SU-DHL-6 (cell line): ENCODE measurements around the gene NAPA.

Experiments
- H2AFZ ChIP-seq: fragments of 200-600 bp; sonication (generic); 2 replicates; pipeline ENCODE4 v1.6.1; 2014; ENCODE audit warnings: low read depth, mild to moderate bottlenecking, moderate library complexity, mixed read lengths, antibody characterized with exemption, low read length; ENCODE audit not compliant: severe bottlenecking
- H3F3A ChIP-seq: fragments of 200-600 bp; shearing (Covaris generic); 2 replicates; pipeline ENCODE4 v1.6.0; 2016; ENCODE audit warnings: antibody characterized with exemption, mild to moderate bottlenecking; ENCODE audit not compliant: insufficient read depth
- H3K27ac ChIP-seq: fragments of 200-600 bp; sonication (generic); 2 replicates; pipeline ENCODE4 v1.5.1; 2016; ENCODE audit warnings: low read depth, mild to moderate bottlenecking, low read length, moderate library complexity, mixed read lengths
- H3K27me3 ChIP-seq: fragments of 200-600 bp; sonication (generic), shearing (Covaris generic); 2 replicates; pipeline ENCODE4 v1.6.0; 2014; ENCODE audit warnings: mild to moderate bottlenecking, low read length
- H3K36me3 ChIP-seq: fragments of 200-600 bp; sonication (generic); 2 replicates; pipeline ENCODE4 v1.6.1; 2014; ENCODE audit warnings: mild to moderate bottlenecking, low read length, mixed read lengths
- H3K4me2 ChIP-seq: fragments of 300-600, 200-600 bp; shearing (Covaris generic), sonication (generic); 2 replicates; pipeline ENCODE4 v1.6.0; 2014; ENCODE audit warnings: low read length, low read depth, mild to moderate bottlenecking; ENCODE audit not compliant: poor library complexity, severe bottlenecking
- H3K4me3 ChIP-seq: fragments of 200-600 bp; sonication (generic); 2 replicates; pipeline ENCODE4 v1.5.1; 2014; ENCODE audit warnings: antibody characterized with exemption, low read length, mild to moderate bottlenecking, mixed read lengths; ENCODE audit not compliant: insufficient read depth, poor library complexity, severe bottlenecking
- H3K79me2 ChIP-seq: fragments of 200-600 bp; sonication (generic); 2 replicates; pipeline ENCODE4 v1.6.1; 2014; ENCODE audit warnings: mild to moderate bottlenecking, low read length, moderate library complexity; ENCODE audit not compliant: insufficient read depth
- H3K9ac ChIP-seq: fragments of 200-600 bp; sonication (generic); 2 replicates; pipeline ENCODE4 v1.7.0; 2014; ENCODE audit warnings: mild to moderate bottlenecking, low read length
- H3K9me2 ChIP-seq: fragments of 200-600 bp; sonication (generic); replicated peaks from 2 replicates; pipeline ENCODE4 v1.6.1; 2014; ENCODE audit warnings: low read length; ENCODE audit not compliant: insufficient read depth
- H3K9me3 ChIP-seq: fragments of 200-600 bp; sonication (generic); 2 replicates; pipeline ENCODE4 v1.6.1; 2014; ENCODE audit warnings: low read length, mixed read lengths; ENCODE audit not compliant: insufficient read depth
- H4K20me1 ChIP-seq: fragments of 200-600 bp; sonication (generic); 2 replicates; pipeline ENCODE4 v1.6.1; 2014; ENCODE audit warnings: low read depth, mild to moderate bottlenecking, antibody characterized with exemption, low read length, moderate library complexity, mixed read lengths
- EZH2phosphoT487 ChIP-seq: fragments of 200-600 bp; sonication (generic), shearing (Covaris generic); conservative IDR thresholded peaks from 2 replicates; pipeline ENCODE4 v1.6.1; 2018; ENCODE audit warnings: mild to moderate bottlenecking, antibody characterized with exemption, low read length, moderate library complexity, mixed read lengths
- TF ChIP-seq, protein P1 (sequence below): fragments of 200-600 bp; sonication (generic); IDR thresholded peaks from one replicate; pipeline ENCODE4 v1.5.1; 2017; ENCODE audit warnings: antibody characterized with exemption, mild to moderate bottlenecking, low read length, moderate library complexity; ENCODE audit not compliant: insufficient read depth, poor library complexity, severe bottlenecking

The NAPA gene

DNA sequence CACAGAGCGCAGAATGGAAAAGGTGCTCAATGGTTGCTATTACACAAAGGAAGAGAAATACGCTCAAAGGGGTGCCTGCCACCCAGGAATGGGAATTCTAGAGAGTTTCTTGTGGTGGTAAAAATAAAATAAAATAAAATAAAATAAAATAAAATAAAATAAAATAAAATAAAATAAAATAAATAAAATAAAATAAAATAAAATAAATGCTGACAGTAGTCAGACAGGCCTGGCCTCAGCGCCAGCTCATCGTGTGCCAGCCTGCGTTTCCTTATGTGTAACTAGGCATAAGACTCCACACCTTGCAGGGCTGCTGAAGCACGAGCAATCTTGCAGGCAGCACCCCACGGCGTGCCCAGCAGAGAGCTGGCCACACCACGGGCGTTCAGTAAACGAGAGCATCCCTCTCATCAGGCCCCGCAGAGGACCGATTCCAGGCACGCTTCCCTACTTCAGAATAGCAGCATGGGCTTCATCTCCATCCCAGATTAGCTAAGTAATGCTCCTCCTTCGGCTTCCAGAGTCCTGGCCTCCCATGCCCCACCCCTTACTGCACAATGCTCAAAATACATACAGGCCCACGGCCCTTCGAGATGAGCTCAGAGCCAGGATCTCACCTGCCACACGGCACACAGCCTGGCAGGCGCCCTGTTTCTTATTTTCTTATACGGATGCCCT lies 5.6 kb downstream of the NAPA start:
- H3K27ac ChIP-seq = no peak overlapping the region
- H3K9me3 ChIP-seq = no peaks in the 10 kb centered on the region
- H3K4me2 ChIP-seq = no peak overlapping the region
- H3F3A ChIP-seq = no peaks in the 10 kb centered on the region
- no peaks in the 10 kb centered on the region for H3K9me2 ChIP-seq
- H3K4me3 ChIP-seq = no peak overlapping the region
- TF ChIP-seq, protein P1, sequence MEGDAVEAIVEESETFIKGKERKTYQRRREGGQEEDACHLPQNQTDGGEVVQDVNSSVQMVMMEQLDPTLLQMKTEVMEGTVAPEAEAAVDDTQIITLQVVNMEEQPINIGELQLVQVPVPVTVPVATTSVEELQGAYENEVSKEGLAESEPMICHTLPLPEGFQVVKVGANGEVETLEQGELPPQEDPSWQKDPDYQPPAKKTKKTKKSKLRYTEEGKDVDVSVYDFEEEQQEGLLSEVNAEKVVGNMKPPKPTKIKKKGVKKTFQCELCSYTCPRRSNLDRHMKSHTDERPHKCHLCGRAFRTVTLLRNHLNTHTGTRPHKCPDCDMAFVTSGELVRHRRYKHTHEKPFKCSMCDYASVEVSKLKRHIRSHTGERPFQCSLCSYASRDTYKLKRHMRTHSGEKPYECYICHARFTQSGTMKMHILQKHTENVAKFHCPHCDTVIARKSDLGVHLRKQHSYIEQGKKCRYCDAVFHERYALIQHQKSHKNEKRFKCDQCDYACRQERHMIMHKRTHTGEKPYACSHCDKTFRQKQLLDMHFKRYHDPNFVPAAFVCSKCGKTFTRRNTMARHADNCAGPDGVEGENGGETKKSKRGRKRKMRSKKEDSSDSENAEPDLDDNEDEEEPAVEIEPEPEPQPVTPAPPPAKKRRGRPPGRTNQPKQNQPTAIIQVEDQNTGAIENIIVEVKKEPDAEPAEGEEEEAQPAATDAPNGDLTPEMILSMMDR = no peak
- TF ChIP-seq EZH2phosphoT487 = no peak
- no peaks in the 10 kb centered on the region for H3K36me3 ChIP-seq
- H2AFZ ChIP-seq = no peak overlapping the region
- H3K27me3 ChIP-seq = no peaks in the 10 kb centered on the region
- peaks cover 73% of the 10 kb centered on the region for H3K79me2 ChIP-seq
- H3K9ac ChIP-seq = no peak overlapping the region
- no peaks in the 10 kb centered on the region for H4K20me1 ChIP-seq

DNA sequence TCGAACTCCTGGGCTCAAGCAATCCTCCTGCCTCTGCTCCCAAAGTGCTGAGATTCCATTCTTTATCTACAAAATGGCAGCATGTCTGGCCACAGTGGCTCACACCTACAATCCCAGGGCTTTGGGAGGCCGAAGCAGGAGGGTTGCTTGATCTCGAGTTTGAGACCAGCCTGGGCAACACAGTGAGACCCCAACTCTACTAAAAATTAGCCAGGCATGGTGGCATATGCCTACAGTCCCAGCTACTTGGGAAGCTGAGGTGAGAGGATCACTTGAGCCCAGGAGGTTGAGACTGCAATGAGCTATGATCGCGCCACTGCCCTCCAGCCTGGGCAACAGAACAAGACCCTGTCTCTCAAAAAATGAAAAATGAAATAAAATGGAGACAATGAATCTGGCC lies 6.1 kb downstream of the NAPA start:
- H3K4me3 ChIP-seq = no peak overlapping the region
- H3K9ac ChIP-seq = no peak overlapping the region
- no peak overlapping the region for H2AFZ ChIP-seq
- H3K79me2 ChIP-seq = peaks cover 67% of the 10 kb centered on the region
- TF ChIP-seq, protein P1 = no peak
- no peak for TF ChIP-seq EZH2phosphoT487
- H3K4me2 ChIP-seq = no peak overlapping the region
- no peaks in the 10 kb centered on the region for H3K36me3 ChIP-seq
- H3K27me3 ChIP-seq = no peaks in the 10 kb centered on the region
- no peaks in the 10 kb centered on the region for H4K20me1 ChIP-seq
- no peak overlapping the region for H3K27ac ChIP-seq
- no peaks in the 10 kb centered on the region for H3K9me2 ChIP-seq
- H3K9me3 ChIP-seq = no peaks in the 10 kb centered on the region
- no peaks in the 10 kb centered on the region for H3F3A ChIP-seq

DNA sequence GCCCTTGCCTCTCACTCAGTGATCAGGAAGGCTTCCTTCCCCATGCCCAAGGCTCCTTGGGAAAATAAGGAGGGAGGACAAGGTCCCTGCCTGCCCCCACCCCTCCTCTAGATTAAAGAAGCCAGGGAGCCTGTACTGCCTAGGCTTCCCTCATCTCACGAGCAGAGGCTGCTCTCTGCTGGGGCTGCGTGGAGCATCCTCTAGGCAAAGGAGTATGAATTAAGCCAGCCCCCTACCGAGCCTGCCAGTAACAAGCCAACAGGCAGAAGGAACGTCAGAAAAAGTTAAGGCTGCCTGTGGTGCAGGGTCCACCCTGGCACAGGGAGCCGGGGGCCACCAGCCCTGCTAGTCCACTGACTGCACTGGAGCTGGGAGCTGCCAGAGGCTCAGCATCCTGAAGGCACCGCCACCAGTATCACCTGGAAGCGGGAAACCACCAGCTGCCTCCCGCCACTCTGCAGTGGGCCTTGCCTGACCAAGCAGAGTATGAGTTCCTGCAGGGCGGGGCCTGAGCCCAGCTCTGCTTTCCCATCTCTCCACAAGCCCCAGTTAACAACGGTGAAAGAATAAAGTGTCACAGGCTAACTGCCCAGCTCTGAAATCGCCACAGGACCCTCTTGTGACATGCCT lies 6.8 kb downstream of the NAPA start:
- Histone ChIP-seq H3K9me3 (no peaks in the 10 kb centered on the region), H3K9me2 (no peaks in the 10 kb centered on the region), H3K27ac (no peak overlapping the region), H2AFZ (no peak overlapping the region), H3K27me3 (no peaks in the 10 kb centered on the region), H3K9ac (no peak overlapping the region), H4K20me1 (no peaks in the 10 kb centered on the region), H3F3A (no peaks in the 10 kb centered on the region), H3K79me2 (peaks cover 60% of the 10 kb centered on the region), H3K4me2 (no peak overlapping the region), H3K4me3 (no peak overlapping the region), H3K36me3 (no peaks in the 10 kb centered on the region)
- no peak for TF ChIP-seq EZH2phosphoT487
- TF ChIP-seq, protein P1 = no peak
